Effector memory CD8-positive, alpha-beta T cell (primary cell): ENCODE measurements around the gene ASCC3.

ENCODE experiments used
- ATAC-seq: fragments of 150-1000 bp; cut with Tn5 transposase; replicated peaks from 2 replicates; pipeline ENCODE4 v1.10.0; 2021; ENCODE audit warnings: mild to moderate bottlenecking, moderate library complexity
- DNase-seq, 3 experiments: peaks; one replicate each; pipeline ENCODE4 v3.0.0; 2021
- H3K27ac Mint-ChIP-seq, 2 donors: one replicate each; pipeline ENCODE4 v1.8.0; 2022; ENCODE audit warnings: mild to moderate bottlenecking in 2 of 2, mixed read lengths in 2 of 2, moderate library complexity in 2 of 2
- H3K27me3 Mint-ChIP-seq, 2 donors: one replicate each; pipeline ENCODE4 v1.8.0; 2022; ENCODE audit warnings: mixed read lengths in 2 of 2
- H3K36me3 Mint-ChIP-seq: one replicate; pipeline ENCODE4 v1.8.0; 2022; ENCODE audit warnings: mild to moderate bottlenecking, moderate library complexity, mixed read lengths; ENCODE audit not compliant: insufficient read depth
- H3K4me1 Mint-ChIP-seq, 2 donors: one replicate each; pipeline ENCODE4 v1.8.0; 2022; ENCODE audit warnings: low read depth in 2 of 2, mixed read lengths in 2 of 2
- H3K4me3 Mint-ChIP-seq, 2 donors: one replicate each; pipeline ENCODE4 v1.8.0; 2022; ENCODE audit warnings: mild to moderate bottlenecking in 2 of 2, mixed read lengths in 2 of 2, moderate library complexity in 2 of 2
- H3K9me3 Mint-ChIP-seq, 2 donors: one replicate each; pipeline ENCODE4 v1.8.0; 2022; ENCODE audit warnings: mixed read lengths in 2 of 2

The ASCC3 gene

DNA sequence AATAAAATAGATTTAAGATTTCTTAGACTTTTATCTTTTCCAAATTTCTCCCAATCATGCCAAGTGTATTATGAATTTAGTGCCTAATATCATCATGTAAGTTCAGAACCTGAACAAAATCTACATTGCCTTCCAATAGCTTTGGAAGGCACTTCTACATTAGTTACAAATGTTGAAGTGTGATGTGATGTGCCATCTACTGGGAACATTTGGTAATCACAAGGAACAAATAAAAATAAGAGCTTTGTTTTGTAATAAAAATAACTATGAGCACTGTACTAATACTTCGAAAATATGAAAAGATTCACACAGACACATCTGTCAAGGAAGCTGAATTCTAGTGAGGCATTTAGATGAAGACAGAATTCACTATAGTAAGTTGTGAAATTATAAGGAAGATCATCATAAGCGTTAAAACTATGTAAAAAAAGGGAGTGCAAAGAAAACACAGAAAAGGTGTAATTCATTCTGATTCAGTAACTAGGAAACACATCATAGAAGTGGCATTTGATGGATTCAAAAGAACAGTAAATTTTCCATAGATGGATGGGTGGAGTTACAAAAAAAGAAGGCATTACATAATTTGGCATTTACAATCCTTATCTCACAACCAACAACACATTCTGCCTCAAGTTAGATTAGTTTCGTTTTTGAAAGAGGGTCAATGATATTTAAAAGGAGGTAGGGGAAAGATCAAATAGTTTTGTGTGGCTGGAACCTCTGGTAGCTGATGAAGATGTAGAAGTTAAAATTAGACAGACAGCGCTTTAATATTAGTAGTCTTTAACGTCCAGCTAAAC lies 161.0 kb downstream of the ASCC3 start:
- Mint-ChIP-seq H3K4me1 (peaks cover 8 to 18% of the 10 kb centered on the region in 2 donors), H3K9me3 (no peaks in the 10 kb centered on the region), H3K36me3 (peaks cover 6% of the 10 kb centered on the region), H3K27me3 (no peaks in the 10 kb centered on the region), H3K27ac (peak overlapping the region; percentile 47 to 57), H3K4me3 (peak overlapping the region; percentile 29 to 46)
- DNase-seq (no peak), ATAC-seq (peak; percentile 56)

DNA sequence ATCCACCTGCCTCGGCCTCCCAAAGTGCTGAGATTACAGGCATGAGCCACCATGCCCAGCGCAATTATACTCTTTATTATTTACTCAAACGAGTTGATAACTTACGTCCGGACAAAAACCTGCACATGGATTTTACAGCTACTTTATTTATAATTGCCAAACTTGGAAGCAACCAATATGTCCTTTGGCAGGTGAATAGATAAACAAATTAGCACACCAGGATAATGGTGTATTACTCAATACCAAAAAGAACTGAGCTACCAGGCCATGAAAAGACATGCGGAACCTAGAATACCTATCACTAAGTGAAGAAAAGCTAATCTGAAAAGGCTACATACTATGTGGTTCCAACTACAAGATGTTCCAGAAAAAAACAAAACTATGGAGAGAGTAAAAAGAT lies 168.1 kb downstream of the ASCC3 start:
- peaks cover 4% of the 10 kb centered on the region for H3K36me3 Mint-ChIP-seq
- no peak overlapping the region for H3K27ac Mint-ChIP-seq
- no peak for ATAC-seq
- no peaks in the 10 kb centered on the region for H3K9me3 Mint-ChIP-seq
- H3K4me3 Mint-ChIP-seq = no peak overlapping the region
- DNase-seq = no peak
- H3K4me1 Mint-ChIP-seq = peaks cover 0 to 4% of the 10 kb centered on the region in 2 donors
- no peaks in the 10 kb centered on the region for H3K27me3 Mint-ChIP-seq

GRCh38 chr6:100706491-100706890 lies 174.6 kb downstream of the ASCC3 start:
- H3K27me3 Mint-ChIP-seq = no peaks in the 10 kb centered on the region
- no peak for ATAC-seq
- no peak for DNase-seq
- no peaks in the 10 kb centered on the region for H3K4me1 Mint-ChIP-seq
- no peak overlapping the region for H3K27ac Mint-ChIP-seq
- no peaks in the 10 kb centered on the region for H3K36me3 Mint-ChIP-seq
- no peak overlapping the region for H3K4me3 Mint-ChIP-seq
- peaks cover 0 to 3% of the 10 kb centered on the region in 2 donors for H3K9me3 Mint-ChIP-seq

- H3K4me3 Mint-ChIP-seq = no peak overlapping the region
- H3K9me3 Mint-ChIP-seq = peaks cover 0 to 3% of the 10 kb centered on the region in 2 donors
- ATAC-seq = no peak
Measured at GRCh38 chr6:100704961-100705360, 176.2 kb downstream of the ASCC3 start.

DNA sequence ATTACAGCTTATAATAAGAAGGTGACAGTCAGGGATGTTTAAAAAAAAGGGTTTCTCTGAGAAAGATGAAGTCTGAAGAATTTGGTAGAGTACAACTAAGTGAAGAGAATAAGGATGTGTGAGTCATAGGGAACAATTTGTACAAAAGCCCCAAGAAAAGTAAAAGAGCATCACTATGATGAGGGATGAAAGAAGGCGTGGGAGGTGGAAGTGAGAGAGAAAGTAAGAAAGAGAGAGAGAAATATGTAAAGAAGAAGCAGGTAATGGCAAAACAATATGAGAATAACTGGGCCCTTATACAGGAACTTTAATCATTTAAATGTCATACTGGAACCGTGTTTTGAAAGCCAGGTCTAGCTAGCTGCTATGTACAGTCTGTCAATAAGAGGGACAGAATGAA lies 179.4 kb downstream of the ASCC3 start:
- no peak for DNase-seq
- H3K4me1 Mint-ChIP-seq = peaks cover 0 to 4% of the 10 kb centered on the region in 2 donors
- no peak for ATAC-seq
- no peaks in the 10 kb centered on the region for H3K36me3 Mint-ChIP-seq
- H3K27me3 Mint-ChIP-seq = no peaks in the 10 kb centered on the region
- H3K9me3 Mint-ChIP-seq = peaks cover 0 to 8% of the 10 kb centered on the region in 2 donors
- H3K27ac Mint-ChIP-seq = no peak overlapping the region
- H3K4me3 Mint-ChIP-seq = no peak overlapping the region

More at GRCh38 chr6:100704961-100705360, 176.2 kb downstream of the ASCC3 start:
- DNase-seq = no peak
- Mint-ChIP-seq H3K27me3 (no peaks in the 10 kb centered on the region), H3K4me1 (no peaks in the 10 kb centered on the region), H3K36me3 (no peaks in the 10 kb centered on the region), H3K27ac (no peak overlapping the region)

DNA sequence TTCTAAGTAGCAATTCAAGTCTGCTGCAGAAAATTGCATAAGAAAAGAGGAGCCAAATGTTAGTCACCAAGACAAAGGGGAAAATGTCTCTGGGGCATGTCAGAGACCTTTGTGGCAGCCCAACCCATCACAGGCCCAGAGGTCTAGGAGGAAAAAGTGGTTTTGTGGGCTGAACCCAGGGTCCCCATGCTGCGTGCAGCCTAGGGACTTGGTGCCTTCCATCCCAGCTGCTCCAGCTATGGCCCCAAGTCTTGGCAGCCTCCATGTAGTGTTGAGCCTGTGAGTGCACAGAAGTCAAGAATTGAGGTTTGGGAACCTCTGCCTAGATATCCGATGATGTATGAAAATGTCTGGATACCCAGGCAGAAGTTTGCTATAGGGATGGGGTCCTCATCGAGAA lies 181.1 kb downstream of the ASCC3 start:
- no peak for DNase-seq
- no peak for ATAC-seq
- H3K27ac Mint-ChIP-seq = no peak overlapping the region
- H3K36me3 Mint-ChIP-seq = no peaks in the 10 kb centered on the region
- peaks cover 0 to 8% of the 10 kb centered on the region in 2 donors for H3K9me3 Mint-ChIP-seq
- H3K27me3 Mint-ChIP-seq = no peaks in the 10 kb centered on the region
- H3K4me3 Mint-ChIP-seq = no peak overlapping the region
- peaks cover 0 to 4% of the 10 kb centered on the region in 2 donors for H3K4me1 Mint-ChIP-seq

- peaks cover 0 to 5% of the 10 kb centered on the region in 2 donors for H3K9me3 Mint-ChIP-seq
- no peaks in the 10 kb centered on the region for H3K36me3 Mint-ChIP-seq
- no peak overlapping the region for H3K27ac Mint-ChIP-seq
- H3K4me3 Mint-ChIP-seq = no peak overlapping the region
- ATAC-seq = no peak
- DNase-seq = no peak
- H3K4me1 Mint-ChIP-seq = peaks cover 0 to 4% of the 10 kb centered on the region in 2 donors
- no peaks in the 10 kb centered on the region for H3K27me3 Mint-ChIP-seq
Measured at GRCh38 chr6:100695445-100695844, 185.7 kb downstream of the ASCC3 start.

GRCh38 chr6:100693249-100693927 lies 187.7 kb downstream of the ASCC3 start:
- ATAC-seq (no peak), DNase-seq (no peak)
- no peaks in the 10 kb centered on the region for H3K36me3 Mint-ChIP-seq
- no peak overlapping the region for H3K27ac Mint-ChIP-seq
- no peaks in the 10 kb centered on the region for H3K4me1 Mint-ChIP-seq
- H3K27me3 Mint-ChIP-seq = no peaks in the 10 kb centered on the region
- H3K4me3 Mint-ChIP-seq = no peak overlapping the region
- no peaks in the 10 kb centered on the region for H3K9me3 Mint-ChIP-seq

DNA sequence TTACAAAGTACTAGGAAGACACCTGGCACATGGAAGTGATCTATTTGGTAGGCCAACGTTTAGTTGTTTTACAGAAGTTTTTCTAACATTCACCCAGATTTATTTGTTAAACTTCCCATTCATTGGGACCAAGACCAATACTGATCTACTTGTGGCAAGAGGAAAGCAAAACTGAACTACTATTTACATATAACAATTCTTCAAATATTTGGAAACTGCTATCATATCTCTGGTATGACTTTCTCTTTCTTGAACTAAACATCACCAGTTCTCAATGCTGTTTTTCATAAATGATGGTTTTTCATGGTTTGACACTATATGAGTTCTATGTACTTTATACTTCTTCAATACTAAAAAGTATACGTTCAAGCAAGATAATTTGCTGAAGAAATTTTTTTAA lies 189.2 kb downstream of the ASCC3 start:
- no peak overlapping the region for H3K27ac Mint-ChIP-seq

DNA sequence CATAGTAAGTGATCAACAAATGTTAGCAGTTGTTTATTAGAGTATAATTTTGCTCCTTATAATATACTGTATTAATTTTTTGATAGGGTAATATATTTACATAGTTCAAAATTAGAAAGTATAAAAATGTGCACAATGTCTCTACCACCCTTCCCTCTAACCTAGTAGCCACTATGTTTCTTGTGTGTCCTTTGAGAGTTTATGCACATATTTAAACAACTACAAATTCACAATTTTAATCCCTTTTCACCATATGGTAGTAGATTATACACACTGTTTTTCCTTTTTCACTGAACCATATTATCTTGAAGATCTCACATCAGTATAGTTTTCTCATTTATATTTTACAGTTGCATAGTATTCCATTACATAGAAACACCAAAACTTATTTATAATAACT lies 194.9 kb downstream of the ASCC3 start:
- Mint-ChIP-seq H3K9me3 (no peaks in the 10 kb centered on the region), H3K4me1 (no peaks in the 10 kb centered on the region), H3K27ac (no peak overlapping the region), H3K36me3 (no peaks in the 10 kb centered on the region), H3K27me3 (no peaks in the 10 kb centered on the region), H3K4me3 (no peak overlapping the region)
- DNase-seq (no peak), ATAC-seq (no peak)

More for the DNA sequence above, 189.2 kb downstream of the ASCC3 start:
- Mint-ChIP-seq H3K27me3 (no peaks in the 10 kb centered on the region), H3K4me1 (no peaks in the 10 kb centered on the region), H3K4me3 (no peak overlapping the region), H3K9me3 (no peaks in the 10 kb centered on the region), H3K36me3 (no peaks in the 10 kb centered on the region)
- DNase-seq (no peak), ATAC-seq (no peak)

DNA sequence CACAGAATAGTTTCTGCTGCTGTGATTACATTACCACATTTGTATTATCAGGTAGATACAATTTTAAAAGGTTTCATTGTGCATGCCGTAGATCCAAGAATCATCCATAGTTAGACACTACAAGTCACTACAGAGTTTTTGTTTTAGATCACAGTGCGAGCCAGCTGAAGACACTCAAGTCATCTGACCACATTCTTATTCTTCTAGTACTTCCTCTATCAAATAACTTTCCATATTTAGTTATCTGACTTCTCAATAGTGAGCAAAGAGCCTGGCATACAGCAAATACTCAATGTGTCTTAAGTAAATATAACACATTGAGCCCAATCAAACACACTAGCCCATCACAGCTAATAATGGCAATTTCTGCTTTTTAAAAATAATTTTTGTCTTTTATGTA lies 195.4 kb downstream of the ASCC3 start:
- H3K4me1 Mint-ChIP-seq = no peaks in the 10 kb centered on the region
- H3K36me3 Mint-ChIP-seq = no peaks in the 10 kb centered on the region
- no peak overlapping the region for H3K27ac Mint-ChIP-seq
- H3K27me3 Mint-ChIP-seq = no peaks in the 10 kb centered on the region
- ATAC-seq = no peak
- H3K9me3 Mint-ChIP-seq = no peaks in the 10 kb centered on the region
- DNase-seq = no peak
- no peak overlapping the region for H3K4me3 Mint-ChIP-seq

- no peak for ATAC-seq
- Mint-ChIP-seq H3K4me3 (no peak overlapping the region), H3K27me3 (no peaks in the 10 kb centered on the region), H3K27ac (peak overlapping the region in 1 of 2 donors; percentile 79), H3K4me1 (no peaks in the 10 kb centered on the region), H3K36me3 (no peaks in the 10 kb centered on the region), H3K9me3 (no peaks in the 10 kb centered on the region)
- DNase-seq = no peak
Measured at GRCh38 chr6:100680163-100680562, 201.0 kb downstream of the ASCC3 start.

DNA sequence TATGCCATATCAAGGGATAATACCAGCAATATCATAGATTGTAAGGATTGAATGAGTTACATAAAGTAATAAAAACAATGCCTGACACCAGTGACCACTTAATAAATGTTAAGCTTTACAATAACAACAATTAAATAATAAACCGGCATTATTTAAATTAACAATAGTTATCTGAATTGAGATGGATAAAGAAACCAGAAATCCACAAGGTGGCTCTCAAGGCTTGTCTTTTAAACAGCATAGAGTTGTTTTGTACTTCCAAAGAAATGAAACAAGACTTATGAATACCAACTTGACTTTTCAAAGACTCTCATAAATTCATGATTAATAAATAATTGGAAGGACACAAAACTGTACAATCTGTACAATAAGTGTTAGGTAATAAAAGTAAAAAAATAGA lies 203.1 kb downstream of the ASCC3 start:
- no peak for ATAC-seq
- DNase-seq = no peak
- Mint-ChIP-seq H3K4me3 (no peak overlapping the region), H3K4me1 (no peaks in the 10 kb centered on the region), H3K27ac (no peak overlapping the region), H3K36me3 (no peaks in the 10 kb centered on the region), H3K27me3 (no peaks in the 10 kb centered on the region), H3K9me3 (no peaks in the 10 kb centered on the region)

- Mint-ChIP-seq H3K27ac (no peak overlapping the region), H3K27me3 (no peaks in the 10 kb centered on the region), H3K36me3 (no peaks in the 10 kb centered on the region), H3K4me1 (no peaks in the 10 kb centered on the region), H3K9me3 (no peaks in the 10 kb centered on the region), H3K4me3 (no peak overlapping the region)
- ATAC-seq = no peak
- DNase-seq = no peak
Measured at GRCh38 chr6:100677240-100677639, 203.9 kb downstream of the ASCC3 start.
